ENCODE results near the gene ZNF33B. TPM values are rescaled to one million over a fixed set of nuclear protein-coding genes. Genes with fewer than 3 reads are reported as not detected.
"Not testable (repeated sequence)": the region's sequence is repeated elsewhere in the genome, so short reads cannot be mapped to it uniquely, and the experiment has no call there.

The ZNF33B gene
- 10 to 100 TPM; 14.3 to 63.3 (median 28.7) TPM for total RNA-seq

DNA sequence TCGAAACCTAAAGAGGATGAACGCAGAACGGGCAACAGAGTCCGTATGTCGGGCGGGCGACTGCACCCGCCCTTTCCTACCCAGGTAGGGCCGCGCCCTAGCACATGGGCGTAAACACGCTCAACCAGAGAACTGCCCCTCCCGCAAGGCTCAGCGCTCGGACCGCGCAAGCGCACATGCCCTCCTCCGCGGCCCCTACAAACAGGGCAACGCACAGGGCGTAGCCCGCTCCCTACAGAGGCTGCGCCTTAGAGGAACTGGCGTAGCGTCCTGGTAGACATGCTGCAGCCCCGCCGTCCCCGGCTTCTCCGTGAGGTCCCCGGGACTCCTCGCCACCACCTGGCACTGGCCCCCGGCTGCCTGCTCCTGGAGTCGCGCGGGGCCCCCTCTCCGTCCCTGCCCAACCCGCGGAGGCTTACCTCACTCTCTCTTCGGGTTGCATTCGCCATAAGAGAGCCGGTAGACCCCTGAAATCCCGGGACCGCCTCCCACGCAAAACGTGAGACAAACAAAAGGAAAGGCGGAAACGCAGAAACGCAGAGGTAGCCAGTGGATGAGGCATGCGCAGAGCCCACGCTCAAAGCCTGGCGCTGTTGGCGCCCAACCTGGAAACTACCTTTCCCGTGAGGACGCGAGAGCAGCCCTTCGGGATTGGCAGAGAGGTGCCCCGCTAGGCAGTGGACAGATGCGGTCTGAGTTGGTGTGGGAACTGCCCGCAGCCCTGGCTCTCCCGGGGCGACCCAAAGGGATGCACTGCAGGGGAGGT is at the start of gene ZNF33B:
Gene ZNF33B, minus strand, starts transcription at position 516 of the 766 bp plus-strand sequence. CDS start 1,642 bp downstream, outside the sequence.
- H3K36me3 ChIP-seq = no peaks in the 10 kb centered on the region
- peak within 1 kb of the TSS; percentile 90 for H3K4me3 ChIP-seq
- no peaks in the 10 kb centered on the region for H3K9me3 ChIP-seq
- WGBS = 0% methylated on average over 37 of the region's 62 CpGs
- no peaks in the 10 kb centered on the region for H3K27me3 ChIP-seq
- peak within 1 kb of the TSS; percentile 99 for H3K27ac ChIP-seq
- H3K4me1 ChIP-seq = peaks cover 31% of the 10 kb centered on the region
- peak in 1 of 2 donors; percentile 69 for TF ChIP-seq POLR2A (IDR thresholded peaks at IDR 0.05)
- TF ChIP-seq, protein P1, sequence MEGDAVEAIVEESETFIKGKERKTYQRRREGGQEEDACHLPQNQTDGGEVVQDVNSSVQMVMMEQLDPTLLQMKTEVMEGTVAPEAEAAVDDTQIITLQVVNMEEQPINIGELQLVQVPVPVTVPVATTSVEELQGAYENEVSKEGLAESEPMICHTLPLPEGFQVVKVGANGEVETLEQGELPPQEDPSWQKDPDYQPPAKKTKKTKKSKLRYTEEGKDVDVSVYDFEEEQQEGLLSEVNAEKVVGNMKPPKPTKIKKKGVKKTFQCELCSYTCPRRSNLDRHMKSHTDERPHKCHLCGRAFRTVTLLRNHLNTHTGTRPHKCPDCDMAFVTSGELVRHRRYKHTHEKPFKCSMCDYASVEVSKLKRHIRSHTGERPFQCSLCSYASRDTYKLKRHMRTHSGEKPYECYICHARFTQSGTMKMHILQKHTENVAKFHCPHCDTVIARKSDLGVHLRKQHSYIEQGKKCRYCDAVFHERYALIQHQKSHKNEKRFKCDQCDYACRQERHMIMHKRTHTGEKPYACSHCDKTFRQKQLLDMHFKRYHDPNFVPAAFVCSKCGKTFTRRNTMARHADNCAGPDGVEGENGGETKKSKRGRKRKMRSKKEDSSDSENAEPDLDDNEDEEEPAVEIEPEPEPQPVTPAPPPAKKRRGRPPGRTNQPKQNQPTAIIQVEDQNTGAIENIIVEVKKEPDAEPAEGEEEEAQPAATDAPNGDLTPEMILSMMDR (IDR thresholded peaks at IDR 0.05) = no peak
- peak in 1 of 3 donors; percentile 47 for TF ChIP-seq POLR2AphosphoS5 (IDR thresholded peaks at IDR 0.05)
- DNase-seq (ENCODE audit: low spot score in 2 of 2) = peak; percentile 93 to 95

DNA sequence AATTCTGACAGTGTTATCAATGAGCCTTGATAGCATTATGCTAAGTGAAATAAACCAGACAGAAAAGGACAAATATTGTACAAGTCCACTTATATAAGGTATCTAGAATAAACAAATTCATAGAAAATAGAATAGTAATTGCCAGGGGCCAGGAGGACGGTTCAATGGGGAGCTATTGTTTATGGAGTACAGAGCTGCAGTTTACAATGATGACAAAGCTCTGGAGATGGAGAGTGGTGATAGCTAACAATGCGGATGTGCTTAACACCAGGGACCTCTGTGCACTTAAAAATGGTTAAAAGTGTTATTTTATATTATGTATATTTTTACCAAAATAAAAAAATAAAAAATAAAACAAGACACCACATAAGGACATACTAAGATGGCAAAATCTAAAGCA is 46.1 kb upstream of the ZNF33B start:
- 88% methylated on average over 2 of the region's 2 CpGs for WGBS
- no peaks in the 10 kb centered on the region for H3K36me3 ChIP-seq
- no peak overlapping the region for H3K27ac ChIP-seq

DNA sequence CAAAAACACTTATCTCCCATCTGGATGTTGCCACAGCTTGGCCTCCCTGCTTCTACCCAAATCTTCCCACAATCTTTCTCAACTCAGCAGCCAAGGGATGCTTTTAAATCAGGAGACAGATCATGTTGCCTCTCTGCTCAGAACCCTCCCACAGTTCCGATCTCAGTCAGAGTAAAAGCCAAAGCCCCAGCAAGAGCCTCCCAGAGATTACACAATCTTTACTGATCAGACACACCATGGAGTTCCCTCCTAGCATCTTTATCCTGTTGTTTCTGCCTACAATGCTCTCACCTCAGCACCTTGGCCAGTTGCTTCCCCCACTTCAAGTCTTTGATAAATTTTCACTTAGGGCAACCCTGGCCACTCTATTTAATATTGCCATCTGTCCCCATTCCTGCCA is 41.9 kb upstream of the ZNF33B start:
- DNase-seq (ENCODE audit: low spot score in 2 of 2) = no peak
- Histone ChIP-seq H3K4me1 (no peaks in the 10 kb centered on the region), H3K27ac (no peak overlapping the region), H3K36me3 (no peaks in the 10 kb centered on the region), H3K27me3 (no peaks in the 10 kb centered on the region), H3K4me3 (no peak overlapping the region), H3K9me3 (no peaks in the 10 kb centered on the region)
- TF ChIP-seq EP300 (IDR thresholded peaks at IDR 0.05) (no peak), POLR2AphosphoS5 (IDR thresholded peaks at IDR 0.05) (no peak), POLR2A (IDR thresholded peaks at IDR 0.05) (no peak)
- TF ChIP-seq, protein P1 (IDR thresholded peaks at IDR 0.05) = no peak
- WGBS = 47% methylated on average over 1 of the region's 1 CpG

More for the DNA sequence above, 46.1 kb upstream of the ZNF33B start:
- no peak for DNase-seq (ENCODE audit: low spot score in 2 of 2)
- TF ChIP-seq, protein P1 (IDR thresholded peaks at IDR 0.05) = no peak
- TF ChIP-seq POLR2A (IDR thresholded peaks at IDR 0.05) (no peak), EP300 (IDR thresholded peaks at IDR 0.05) (no peak), POLR2AphosphoS5 (IDR thresholded peaks at IDR 0.05) (no peak)
- Histone ChIP-seq H3K27me3 (no peaks in the 10 kb centered on the region), H3K4me1 (no peaks in the 10 kb centered on the region), H3K9me3 (no peaks in the 10 kb centered on the region), H3K4me3 (no peak overlapping the region)

DNA sequence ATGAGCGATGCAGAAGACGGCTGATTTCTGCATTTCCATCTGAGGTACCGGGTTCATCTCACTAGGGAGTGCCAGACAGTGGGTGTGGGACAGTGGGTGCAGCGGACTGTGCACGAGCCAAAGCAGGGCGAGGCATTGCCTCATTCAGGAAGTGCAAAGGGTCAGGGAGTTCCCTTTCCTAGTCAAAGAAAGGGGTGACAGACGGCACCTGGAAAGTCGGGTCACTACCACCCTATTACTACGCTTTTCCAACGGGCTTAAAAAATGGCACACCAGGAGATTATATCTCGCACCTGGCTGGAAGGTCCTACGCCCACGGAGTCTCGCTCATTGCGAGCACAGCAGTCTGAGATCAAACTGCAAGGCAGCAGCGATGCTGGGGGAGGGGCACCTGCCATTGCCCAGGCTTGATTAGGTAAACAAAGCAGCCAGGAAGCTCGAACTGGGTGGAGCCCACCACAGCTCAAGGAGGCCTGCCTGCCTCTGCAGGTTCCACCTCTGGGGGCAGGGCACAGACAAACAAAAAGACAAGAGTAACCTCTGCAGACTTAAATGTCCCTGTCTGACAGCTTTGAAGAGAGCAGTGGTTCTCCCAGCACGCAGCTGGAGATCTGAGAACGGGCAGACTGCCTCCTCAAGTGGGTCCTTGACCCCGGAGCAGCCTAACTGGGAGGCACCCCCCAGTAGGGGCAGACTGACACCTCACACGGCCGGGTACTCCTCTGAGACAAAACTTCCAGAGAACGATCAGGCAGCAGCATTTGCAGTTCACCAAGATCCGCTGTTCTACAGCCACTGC is 27.0 kb upstream of the ZNF33B start:
- not testable (repeated sequence) for H3K4me3 ChIP-seq; H3K36me3 ChIP-seq; DNase-seq (ENCODE audit: low spot score in 2 of 2); H3K27me3 ChIP-seq; H3K27ac ChIP-seq; H3K9me3 ChIP-seq; H3K4me1 ChIP-seq
- 85% methylated on average over 23 of the region's 24 CpGs for WGBS

DNA sequence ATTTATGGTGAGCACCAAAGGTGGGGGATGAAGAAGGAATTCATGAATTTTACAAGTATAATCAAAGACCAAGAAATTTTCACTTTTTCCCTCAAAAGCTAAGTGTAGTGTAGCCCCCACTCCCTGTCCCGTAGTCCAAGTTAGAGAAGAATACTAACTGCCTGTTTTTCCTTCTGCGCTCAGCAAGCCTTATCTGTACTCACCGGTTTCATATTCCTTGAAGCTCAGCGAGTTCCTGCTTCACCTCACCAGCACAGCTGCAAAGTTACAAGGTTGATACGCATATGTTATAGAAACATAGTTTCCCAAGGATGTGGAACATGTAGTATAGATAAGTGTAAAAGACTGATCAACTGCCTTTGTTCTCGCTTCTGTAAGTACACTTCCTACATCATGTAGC is 16.0 kb upstream of the ZNF33B start:
- H3K27me3 ChIP-seq = no peaks in the 10 kb centered on the region
- H3K4me1 ChIP-seq = no peaks in the 10 kb centered on the region
- WGBS = 88% methylated on average over 6 of the region's 6 CpGs
- H3K9me3 ChIP-seq = no peaks in the 10 kb centered on the region
- TF ChIP-seq POLR2A (IDR thresholded peaks at IDR 0.05) (no peak), EP300 (IDR thresholded peaks at IDR 0.05) (no peak), POLR2AphosphoS5 (IDR thresholded peaks at IDR 0.05) (no peak)
- TF ChIP-seq, protein P1 (IDR thresholded peaks at IDR 0.05) = no peak
- DNase-seq (ENCODE audit: low spot score in 2 of 2) = no peak
- no peak overlapping the region for H3K4me3 ChIP-seq
- H3K36me3 ChIP-seq = no peaks in the 10 kb centered on the region
- H3K27ac ChIP-seq = no peak overlapping the region

Data from suprapubic skin (tissue), 4 donors.